ENCODE results near the gene YJU2. TPM values are rescaled to one million over a fixed set of nuclear protein-coding genes. Genes with fewer than 3 reads are reported as not detected.
A peak's percentile ranks its signal among the peaks of the same experiment; 100 is the strongest.

The YJU2 gene
- total RNA-seq, 1 experiment from 2014 or later: 51.7 TPM

- DNase-seq (ENCODE audit: low read depth): peak; percentile 40
Observed at GRCh38 chr19:4297901-4298809, 51.3 kb downstream of the YJU2 start.

GRCh38 chr19:4298810-4299550 is 52.1 kb downstream of the YJU2 start:
- DNase-seq (ENCODE audit: low read depth): no peak

- no peak for DNase-seq (ENCODE audit: low read depth)
Observed at GRCh38 chr19:4300589-4300988, 53.7 kb downstream of the YJU2 start.

GRCh38 chr19:4301590-4302242 is 54.8 kb downstream of the YJU2 start:
- DNase-seq (ENCODE audit: low read depth): no peak

GRCh38 chr19:4302243-4302640 is 55.4 kb downstream of the YJU2 start, which contains the start of gene TMIGD2:
TSS of gene TMIGD2 (minus strand) at chr19:4302389. CDS start at chr19:4302385, 4 bp downstream.
- DNase-seq (ENCODE audit: low read depth): no peak

GRCh38 chr19:4303819-4304537 is 57.1 kb downstream of the YJU2 start:
- no peak for DNase-seq (ENCODE audit: low read depth)

GRCh38 chr19:4304538-4305256 is 57.8 kb downstream of the YJU2 start, which contains the start of gene FSD1:
TSS of gene FSD1 (plus strand) at chr19:4304598. CDS start at chr19:4304747, 149 bp downstream.
- DNase-seq (ENCODE audit: low read depth): peak; percentile 88

GRCh38 chr19:4305257-4305612 is 58.4 kb downstream of the YJU2 start:
- no peak for DNase-seq (ENCODE audit: low read depth)

GRCh38 chr19:4305659-4306058 is 58.8 kb downstream of the YJU2 start:
- no peak for DNase-seq (ENCODE audit: low read depth)

- peak; percentile 30 for DNase-seq (ENCODE audit: low read depth)
Observed at GRCh38 chr19:4310247-4311121, 63.6 kb downstream of the YJU2 start.

- DNase-seq (ENCODE audit: low read depth): no peak
Observed at GRCh38 chr19:4313847-4314490, 67.1 kb downstream of the YJU2 start.

GRCh38 chr19:4316956-4317355 is 70.1 kb downstream of the YJU2 start:
- DNase-seq (ENCODE audit: low read depth): no peak

- no peak for DNase-seq (ENCODE audit: low read depth)
Observed at GRCh38 chr19:4318460-4318859, 71.6 kb downstream of the YJU2 start.

Other genes starting within 250 kb of the YJU2 start
- gene PIAS4, start 239.3 kb upstream of the YJU2 start, total RNA-seq (2014; rRNA removed; shearing (Covaris generic)): 25.7 and 31.5 TPM in 2 replicates
- 7.9 and 14.8 TPM in 2 replicates for gene ZBTB7A, start 180.2 kb upstream of the YJU2 start, total RNA-seq (2014; rRNA removed; shearing (Covaris generic))
- gene MAP2K2, start 123.0 kb upstream of the YJU2 start, total RNA-seq (2014; rRNA removed; shearing (Covaris generic)): 138 and 183 TPM in 2 replicates
- gene CREB3L3, start 93.4 kb upstream of the YJU2 start, total RNA-seq (2014; rRNA removed; shearing (Covaris generic)): 0.17 TPM in 1 of 2 replicates, not detected in the other
- 19.0 and 23.9 TPM in 2 replicates for gene SIRT6, start 64.5 kb upstream of the YJU2 start, total RNA-seq (2014; rRNA removed; shearing (Covaris generic))
- 0.34 and 0.74 TPM in 2 replicates for gene ANKRD24, start 64.4 kb upstream of the YJU2 start, total RNA-seq (2014; rRNA removed; shearing (Covaris generic))
- 3.0 and 7.0 TPM in 2 replicates for gene EBI3, start 17.6 kb upstream of the YJU2 start, total RNA-seq (2014; rRNA removed; shearing (Covaris generic))
- not detected in 2 replicates for gene SHD, start 32.2 kb downstream of the YJU2 start, total RNA-seq (2014; rRNA removed; shearing (Covaris generic))
- gene TMIGD2, start 55.3 kb downstream of the YJU2 start, total RNA-seq (2014; rRNA removed; shearing (Covaris generic)): not detected in 2 replicates
- 28.3 and 47.4 TPM in 2 replicates for gene FSD1, start 57.5 kb downstream of the YJU2 start, total RNA-seq (2014; rRNA removed; shearing (Covaris generic))
- gene STAP2, start 91.7 kb downstream of the YJU2 start, total RNA-seq (2014; rRNA removed; shearing (Covaris generic)): 28.9 and 35.7 TPM in 2 replicates
- gene MPND, start 96.5 kb downstream of the YJU2 start, total RNA-seq (2014; rRNA removed; shearing (Covaris generic)): 0.95 and 2.5 TPM in 2 replicates
- 44.3 and 52.8 TPM in 2 replicates for gene SH3GL1, start 153.5 kb downstream of the YJU2 start, total RNA-seq (2014; rRNA removed; shearing (Covaris generic))
- 39.7 and 55.8 TPM in 2 replicates for gene CHAF1A, start 155.6 kb downstream of the YJU2 start, total RNA-seq (2014; rRNA removed; shearing (Covaris generic))
- gene UBXN6, start 210.7 kb downstream of the YJU2 start, total RNA-seq (2014; rRNA removed; shearing (Covaris generic)): 57.9 and 72.7 TPM in 2 replicates
- 57.4 and 79.1 TPM in 2 replicates for gene HDGFL2, start 225.2 kb downstream of the YJU2 start, total RNA-seq (2014; rRNA removed; shearing (Covaris generic))